Transverse colon (tissue), 4 donors: Measurements from ENCODE around the gene GJB6.

Experiments
- CTCF ChIP-seq, 5 experiments: fragments of 200-600 bp in 3 of 5; fragments of 450-650 bp in 2 of 5; sonication (generic) in 3 of 5; IDR thresholded peaks; 1 replicate in 2 of 5; 2 replicates in 3 of 5; pipeline ENCODE4 v1.5.1; 2016 to 2017; ENCODE audit warnings: antibody characterized with exemption in 5 of 5, inconsistent platforms in 3 of 5, mild to moderate bottlenecking in 2 of 5, moderate library complexity in 1 of 5
- EP300 ChIP-seq: sonication (generic); formaldehyde crosslinking; IDR thresholded peaks from one replicate; pipeline ENCODE4 v1.6.1; 2017; ENCODE audit warnings: antibody characterized with exemption, low read depth
- POLR2A ChIP-seq: fragments of 450-650 bp; IDR thresholded peaks from one replicate; pipeline ENCODE4 v1.6.1; 2016; ENCODE audit warnings: antibody characterized with exemption, mild to moderate bottlenecking, moderate library complexity
- POLR2AphosphoS5 ChIP-seq, 3 donors: sonication (generic); formaldehyde crosslinking; IDR thresholded peaks; one replicate each; pipeline ENCODE4 v1.6.1; 2016; ENCODE audit warnings: antibody characterized with exemption in 3 of 3

- TF ChIP-seq CTCF (IDR thresholded peaks at IDR 0.05) (no peak), POLR2A (no peak), POLR2AphosphoS5 (IDR thresholded peaks at IDR 0.05) (no peak), EP300 (no peak)
Measured at GRCh38 chr13:20193907-20194631, 38.0 kb downstream of the GJB6 start.
